Measurements from ENCODE around the gene BET1L.
A peak's percentile ranks its signal among the peaks of the same experiment; 100 is the strongest.
"Not testable (repeated sequence)": the region's sequence is repeated elsewhere in the genome, so short reads cannot be mapped to it uniquely, and the experiment has no call there.

Gene BET1L

GRCh38 chr11:198236-198806 is 8.9 kb downstream of the BET1L start:
- DNase-seq (ENCODE audit: low spot score): no peak
- no peak overlapping the region for H3K27ac ChIP-seq (ENCODE audit: poor library complexity, severe bottlenecking)
- no peak for ATAC-seq (ENCODE audit: low read depth)
- no peaks in the 10 kb centered on the region for H3K9me3 ChIP-seq (ENCODE audit: severe bottlenecking)
- no peak for TF ChIP-seq CTCF (IDR thresholded peaks at IDR 0.05; ENCODE audit: poor library complexity, severe bottlenecking)
- no peak overlapping the region for H3K4me3 ChIP-seq (ENCODE audit: severe bottlenecking)
- no peaks in the 10 kb centered on the region for H3K27me3 ChIP-seq (ENCODE audit: insufficient read depth, poor library complexity, severe bottlenecking)
- H3K36me3 ChIP-seq (ENCODE audit: low read depth): no peaks in the 10 kb centered on the region
- no peaks in the 10 kb centered on the region for H3K4me1 ChIP-seq (ENCODE audit: insufficient read depth, poor library complexity, severe bottlenecking)

- ATAC-seq (ENCODE audit: low read depth) (no peak), DNase-seq (ENCODE audit: low spot score) (no peak)
- no peak overlapping the region for H3K4me3 ChIP-seq (ENCODE audit: severe bottlenecking)
- no peak for TF ChIP-seq CTCF (IDR thresholded peaks at IDR 0.05; ENCODE audit: poor library complexity, severe bottlenecking)
- no peaks in the 10 kb centered on the region for H3K36me3 ChIP-seq (ENCODE audit: low read depth)
- no peak overlapping the region for H3K27ac ChIP-seq (ENCODE audit: poor library complexity, severe bottlenecking)
- H3K4me1 ChIP-seq (ENCODE audit: insufficient read depth, poor library complexity, severe bottlenecking): no peaks in the 10 kb centered on the region
- H3K27me3 ChIP-seq (ENCODE audit: insufficient read depth, poor library complexity, severe bottlenecking): no peaks in the 10 kb centered on the region
- H3K9me3 ChIP-seq (ENCODE audit: severe bottlenecking): no peaks in the 10 kb centered on the region
Measured at GRCh38 chr11:197741-198235, 9.4 kb downstream of the BET1L start.

GRCh38 chr11:196786-197731 is 10.1 kb downstream of the BET1L start:
- DNase-seq (ENCODE audit: low spot score) (no peak), ATAC-seq (ENCODE audit: low read depth) (peak; percentile 12; the same call in 1 of the 3 replicates)
- TF ChIP-seq CTCF (IDR thresholded peaks at IDR 0.05; ENCODE audit: poor library complexity, severe bottlenecking): no peak
- no peaks in the 10 kb centered on the region for H3K27me3 ChIP-seq (ENCODE audit: insufficient read depth, poor library complexity, severe bottlenecking)
- H3K27ac ChIP-seq (ENCODE audit: poor library complexity, severe bottlenecking): no peak overlapping the region
- no peaks in the 10 kb centered on the region for H3K36me3 ChIP-seq (ENCODE audit: low read depth)
- H3K9me3 ChIP-seq (ENCODE audit: severe bottlenecking): no peaks in the 10 kb centered on the region
- H3K4me3 ChIP-seq (ENCODE audit: severe bottlenecking): no peak overlapping the region
- no peaks in the 10 kb centered on the region for H3K4me1 ChIP-seq (ENCODE audit: insufficient read depth, poor library complexity, severe bottlenecking)

GRCh38 chr11:193481-193880 is 13.7 kb downstream of the BET1L start:
- H3K9me3 ChIP-seq (ENCODE audit: severe bottlenecking); ATAC-seq (ENCODE audit: low read depth); H3K4me1 ChIP-seq (ENCODE audit: insufficient read depth, poor library complexity, severe bottlenecking); H3K4me3 ChIP-seq (ENCODE audit: severe bottlenecking); H3K27ac ChIP-seq (ENCODE audit: poor library complexity, severe bottlenecking); H3K36me3 ChIP-seq (ENCODE audit: low read depth); DNase-seq (ENCODE audit: low spot score); H3K27me3 ChIP-seq (ENCODE audit: insufficient read depth, poor library complexity, severe bottlenecking): not testable (repeated sequence)

GRCh38 chr11:192674-193128 is 14.5 kb downstream of the BET1L start, which contains the start of gene SCGB1C1:
SCGB1C1 (plus strand) TSS chr11:193078; CDS start chr11:193100, 22 bp downstream.
- H3K27me3 ChIP-seq (ENCODE audit: insufficient read depth, poor library complexity, severe bottlenecking); H3K4me1 ChIP-seq (ENCODE audit: insufficient read depth, poor library complexity, severe bottlenecking); H3K9me3 ChIP-seq (ENCODE audit: severe bottlenecking); H3K27ac ChIP-seq (ENCODE audit: poor library complexity, severe bottlenecking); ATAC-seq (ENCODE audit: low read depth); H3K36me3 ChIP-seq (ENCODE audit: low read depth); H3K4me3 ChIP-seq (ENCODE audit: severe bottlenecking); DNase-seq (ENCODE audit: low spot score): not testable (repeated sequence)
